Glutamatergic neuron (in vitro differentiated cells): ENCODE measurements around the gene KCNA1. TPM values are rescaled to one million over a fixed set of nuclear protein-coding genes. Genes with fewer than 3 reads are reported as not detected.

Experiments
- DNase-seq: peaks from one replicate; pipeline ENCODE4 v3.0.0; 2022
- H3K27ac Mint-ChIP-seq: one replicate; pipeline ENCODE4 v1.8.0; 2020; ENCODE audit warnings: mild to moderate bottlenecking, mixed read lengths, inconsistent platforms; ENCODE audit not compliant: unreplicated experiment
- H3K27me3 Mint-ChIP-seq: one replicate; pipeline ENCODE4 v1.8.0; 2020; ENCODE audit warnings: mild to moderate bottlenecking, moderate library complexity, mixed read lengths, inconsistent platforms; ENCODE audit not compliant: unreplicated experiment
- H3K36me3 Mint-ChIP-seq: one replicate; pipeline ENCODE4 v1.8.0; 2020; ENCODE audit warnings: mild to moderate bottlenecking, mixed read lengths, inconsistent platforms; ENCODE audit not compliant: unreplicated experiment
- H3K4me1 Mint-ChIP-seq: one replicate; pipeline ENCODE4 v1.8.0; 2020; ENCODE audit warnings: mild to moderate bottlenecking, low read depth, mixed read lengths, inconsistent platforms; ENCODE audit not compliant: unreplicated experiment
- H3K4me3 Mint-ChIP-seq: one replicate; pipeline ENCODE4 v1.8.0; 2020; ENCODE audit warnings: mild to moderate bottlenecking, mixed read lengths, inconsistent platforms; ENCODE audit not compliant: unreplicated experiment
- H3K9me3 Mint-ChIP-seq: one replicate; pipeline ENCODE4 v1.8.0; 2020; ENCODE audit warnings: mild to moderate bottlenecking, moderate library complexity, mixed read lengths, inconsistent platforms; ENCODE audit not compliant: unreplicated experiment
- total RNA-seq: library from RNA; stranded (reverse); fragmentation: NEBNext Ultra II Directional; extraction: Animal tissue kit (Norgen Biotek cat#: 25700); gene quantifications from one replicate; pipeline ENCODE4 v1.2.1, GENCODE V29; 2021; ENCODE audit not compliant: unreplicated experiment
- TF ChIP-seq, protein P1 (sequence below): fragments of 200-600 bp; sonication (generic); IDR thresholded peaks from one replicate; pipeline ENCODE4 v1.5.0; 2021; ENCODE audit not compliant: partially characterized antibody, unreplicated experiment

The KCNA1 gene
- total RNA-seq, 1 donor from 2014 or later: 0.05 TPM

DNA sequence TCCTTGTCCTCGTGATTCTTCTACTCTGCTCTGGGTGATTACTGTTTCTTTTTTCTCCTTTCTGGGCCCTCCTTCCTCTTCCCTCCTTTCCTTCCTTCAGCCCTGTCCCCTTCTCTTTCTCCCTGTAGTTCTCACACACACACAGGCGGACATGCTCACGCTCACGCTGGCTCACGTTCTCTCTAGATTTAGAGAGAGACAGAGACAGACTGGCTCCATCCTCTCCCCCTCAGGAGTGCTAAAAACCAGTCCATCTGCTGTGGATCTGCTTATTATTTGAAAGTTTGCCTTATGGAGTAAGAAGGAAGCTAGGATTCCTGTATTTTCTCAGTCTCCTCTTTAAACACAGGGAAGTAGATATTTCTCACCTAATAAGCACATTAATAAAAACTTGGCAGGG is 48.1 kb downstream of the KCNA1 start:
- Mint-ChIP-seq H3K27ac (no peak overlapping the region), H3K36me3 (peaks cover 7% of the 10 kb centered on the region), H3K27me3 (peaks cover 4% of the 10 kb centered on the region), H3K9me3 (no peaks in the 10 kb centered on the region), H3K4me1 (peaks cover 3% of the 10 kb centered on the region), H3K4me3 (no peak overlapping the region)
- TF ChIP-seq, protein P1, sequence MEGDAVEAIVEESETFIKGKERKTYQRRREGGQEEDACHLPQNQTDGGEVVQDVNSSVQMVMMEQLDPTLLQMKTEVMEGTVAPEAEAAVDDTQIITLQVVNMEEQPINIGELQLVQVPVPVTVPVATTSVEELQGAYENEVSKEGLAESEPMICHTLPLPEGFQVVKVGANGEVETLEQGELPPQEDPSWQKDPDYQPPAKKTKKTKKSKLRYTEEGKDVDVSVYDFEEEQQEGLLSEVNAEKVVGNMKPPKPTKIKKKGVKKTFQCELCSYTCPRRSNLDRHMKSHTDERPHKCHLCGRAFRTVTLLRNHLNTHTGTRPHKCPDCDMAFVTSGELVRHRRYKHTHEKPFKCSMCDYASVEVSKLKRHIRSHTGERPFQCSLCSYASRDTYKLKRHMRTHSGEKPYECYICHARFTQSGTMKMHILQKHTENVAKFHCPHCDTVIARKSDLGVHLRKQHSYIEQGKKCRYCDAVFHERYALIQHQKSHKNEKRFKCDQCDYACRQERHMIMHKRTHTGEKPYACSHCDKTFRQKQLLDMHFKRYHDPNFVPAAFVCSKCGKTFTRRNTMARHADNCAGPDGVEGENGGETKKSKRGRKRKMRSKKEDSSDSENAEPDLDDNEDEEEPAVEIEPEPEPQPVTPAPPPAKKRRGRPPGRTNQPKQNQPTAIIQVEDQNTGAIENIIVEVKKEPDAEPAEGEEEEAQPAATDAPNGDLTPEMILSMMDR: no peak
- no peak for DNase-seq

DNA sequence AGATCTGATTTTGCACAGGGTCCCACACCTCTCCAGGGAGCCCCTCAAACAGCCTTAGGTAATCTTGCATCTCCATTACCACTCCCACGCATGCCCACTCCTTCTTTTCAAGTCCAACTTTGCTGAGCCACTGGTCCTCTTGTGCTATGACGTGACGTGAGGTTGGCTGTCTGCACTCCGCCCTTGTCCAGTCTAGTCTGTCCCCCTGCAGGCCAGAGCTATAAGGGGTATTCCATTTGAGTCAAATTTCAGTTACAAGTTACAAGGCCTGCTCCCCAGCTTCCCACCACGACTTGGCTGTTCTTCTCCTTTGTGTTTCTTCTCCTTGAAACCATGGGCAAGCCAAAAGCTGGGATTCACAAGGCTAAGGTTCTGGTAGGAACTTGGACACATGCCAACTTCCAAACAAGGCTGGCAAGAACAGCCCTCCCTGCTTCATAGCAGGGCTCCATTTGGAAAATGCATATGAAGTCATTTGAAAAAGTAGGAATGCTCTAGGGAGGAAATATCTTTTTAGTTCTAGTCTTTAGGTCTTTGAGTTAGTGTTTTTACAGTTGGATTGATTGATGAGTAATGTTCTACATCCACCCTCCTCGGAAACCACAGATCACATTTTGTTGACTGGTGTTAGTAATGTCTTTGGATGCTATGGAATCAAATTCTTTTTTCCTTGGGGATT is 49.1 kb downstream of the KCNA1 start:
- Mint-ChIP-seq H3K36me3 (peaks cover 7% of the 10 kb centered on the region), H3K9me3 (no peaks in the 10 kb centered on the region), H3K4me1 (peaks cover 3% of the 10 kb centered on the region), H3K27me3 (no peaks in the 10 kb centered on the region), H3K27ac (no peak overlapping the region), H3K4me3 (no peak overlapping the region)
- TF ChIP-seq, protein P1: no peak
- no peak for DNase-seq

DNA sequence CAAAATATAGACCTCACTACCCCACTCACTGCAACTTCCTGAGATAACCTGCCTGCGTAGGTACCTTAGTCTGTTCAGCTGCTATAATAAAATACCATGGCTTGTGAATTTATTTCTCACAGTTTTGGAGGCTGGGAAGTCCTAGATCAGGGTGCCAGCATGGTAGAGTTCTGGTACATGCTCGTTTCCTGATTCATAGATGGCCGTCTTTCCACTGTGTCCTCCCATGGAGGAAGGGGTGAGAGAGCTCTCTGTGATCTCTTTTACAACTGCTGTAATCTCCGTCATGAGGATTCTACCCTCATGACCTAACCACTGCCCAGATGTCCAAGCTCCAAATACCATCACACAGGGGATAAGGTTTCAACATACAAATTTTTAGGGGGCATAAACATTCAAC is 49.7 kb downstream of the KCNA1 start:
- TF ChIP-seq, protein P1: no peak
- no peak for DNase-seq
- Mint-ChIP-seq H3K36me3 (peaks cover 7% of the 10 kb centered on the region), H3K4me1 (peaks cover 3% of the 10 kb centered on the region), H3K4me3 (no peak overlapping the region), H3K27me3 (no peaks in the 10 kb centered on the region), H3K9me3 (no peaks in the 10 kb centered on the region), H3K27ac (no peak overlapping the region)

DNA sequence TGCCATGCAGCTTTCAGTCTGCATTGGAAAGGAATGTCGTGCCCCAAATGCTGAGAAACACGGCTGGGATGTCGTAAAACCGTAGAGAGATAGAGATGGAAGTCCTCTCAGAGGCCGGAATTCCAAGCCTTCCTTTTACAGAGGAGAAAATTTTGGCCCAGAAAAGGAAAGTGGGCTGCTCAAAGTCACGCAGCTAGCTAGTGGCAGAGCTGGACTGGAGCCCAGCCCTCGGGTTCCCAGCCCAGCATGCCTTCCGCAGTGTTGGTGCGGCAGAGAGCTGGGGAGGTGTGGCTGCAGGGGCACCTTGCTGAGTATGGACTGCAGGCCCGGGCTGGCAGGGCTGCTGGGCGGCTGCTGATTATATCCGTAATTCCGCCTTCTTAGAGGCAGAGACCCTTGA is 50.3 kb downstream of the KCNA1 start:
- Mint-ChIP-seq H3K4me3 (no peak overlapping the region), H3K9me3 (no peaks in the 10 kb centered on the region), H3K27ac (no peak overlapping the region), H3K27me3 (no peaks in the 10 kb centered on the region), H3K36me3 (peaks cover 7% of the 10 kb centered on the region), H3K4me1 (peaks cover 3% of the 10 kb centered on the region)
- no peak for DNase-seq
- TF ChIP-seq, protein P1: no peak

DNA sequence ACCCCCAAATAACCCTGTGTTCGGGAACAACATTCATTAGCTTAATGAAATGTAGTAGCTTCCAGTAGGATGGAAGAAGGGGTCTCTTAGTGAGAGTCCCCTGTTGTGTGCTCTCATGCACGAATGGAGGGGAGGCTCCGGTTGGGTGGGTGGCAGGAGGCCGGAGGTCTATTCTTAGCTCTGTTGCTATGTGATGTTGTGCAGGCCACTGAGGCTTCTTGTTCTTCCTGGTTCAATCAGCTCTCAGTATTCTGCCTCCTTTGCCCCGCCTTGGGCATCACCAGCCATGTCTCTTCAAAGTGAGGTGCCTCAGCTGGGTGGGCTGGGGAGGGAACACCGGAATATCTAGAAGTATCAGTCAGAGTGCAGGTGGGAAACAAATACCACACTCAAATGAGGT is 50.8 kb downstream of the KCNA1 start:
- peaks cover 7% of the 10 kb centered on the region for H3K36me3 Mint-ChIP-seq
- H3K9me3 Mint-ChIP-seq: no peaks in the 10 kb centered on the region
- no peak for DNase-seq
- H3K27me3 Mint-ChIP-seq: no peaks in the 10 kb centered on the region
- TF ChIP-seq, protein P1: no peak
- no peak overlapping the region for H3K4me3 Mint-ChIP-seq
- no peak overlapping the region for H3K27ac Mint-ChIP-seq
- H3K4me1 Mint-ChIP-seq: peaks cover 3% of the 10 kb centered on the region
